ENCODE results near the gene LRRC74B. TPM values are rescaled to one million over a fixed set of nuclear protein-coding genes. Genes with fewer than 3 reads are reported as not detected.
"Not testable (repeated sequence)": the region's sequence is repeated elsewhere in the genome, so short reads cannot be mapped to it uniquely, and the experiment has no call there.

The LRRC74B gene
- total RNA-seq, 2 experiments from 2014 or later = not detected

- POLR2A ChIA-PET = interaction anchor here (0.6 to 1.7 kb wide), 5 partner anchors 12 to 1213 kb away, joined by 3 to 9 read pairs (median 5); partner anchors contain the start of genes LZTR1 and YDJC
- no peaks in the 10 kb centered on the region for H3K27me3 Mint-ChIP-seq
- CTCF ChIA-PET = interaction anchor here (0.9 to 3.1 kb wide), 4 partner anchors 14 to 36 kb away, joined by 3 to 10 read pairs (median 4); partner anchors contain the start of gene LZTR1
- no peaks in the 10 kb centered on the region for H3K9me3 Mint-ChIP-seq (ENCODE audit: low read depth)
- H3K36me3 Mint-ChIP-seq (ENCODE audit: low read depth) = peaks cover 16% of the 10 kb centered on the region
- DNase-seq = peak; percentile 99
- peak; percentile 92 for ATAC-seq
- peak within 1 kb of the TSS; percentile 96 for H3K27ac Mint-ChIP-seq
- peaks cover 19% of the 10 kb centered on the region for H3K4me1 Mint-ChIP-seq
- intact Hi-C loops (cut with DNase I, micrococcal nuclease) = loop anchor here (1.0 to 5.0 kb wide), 10 partner anchors 13 to 979 kb away; partner anchors contain the start of genes CRKL (in 2 of the 2), PI4KA (in 2 of the 2), LRRC74B (in 1 of the 2) and LZTR1 (in 1 of the 2)
- H3K4me3 Mint-ChIP-seq = peak within 1 kb of the TSS; percentile 92
These were observed 44.0 kb upstream of the LRRC74B start, which contains the start of gene THAP7 for GRCh38 chr22:21001601-21002325. Gene THAP7, minus strand, starts transcription at chr22:21002118. Its CDS starts 207 bp downstream, at chr22:21001911.

GRCh38 chr22:21003782-21004181, 42.0 kb upstream of the LRRC74B start:
- Mint-ChIP-seq H3K36me3 (ENCODE audit: low read depth) (peaks cover 14% of the 10 kb centered on the region), H3K27me3 (no peaks in the 10 kb centered on the region), H3K4me3 (peak overlapping the region; percentile 92), H3K9me3 (ENCODE audit: low read depth) (no peaks in the 10 kb centered on the region), H3K27ac (peak overlapping the region; percentile 47), H3K4me1 (peaks cover 16% of the 10 kb centered on the region)
- POLR2A ChIA-PET = no interaction called here
- CTCF ChIA-PET = interaction anchor here (1.5 kb wide), 1 partner anchor 17 kb away, joined by 8 read pairs; no protein-coding TSS in a partner anchor
- no peak for ATAC-seq
- DNase-seq = no peak
- intact Hi-C loops (cut with DNase I, micrococcal nuclease) = loop anchor here (2.0 to 5.0 kb wide), 4 partner anchors 86 to 981 kb away; partner anchors contain the start of genes CRKL (in 1 of the 2), MED15 (in 1 of the 2), PI4KA (in 1 of the 2) and SNAP29 (in 1 of the 2)

GRCh38 chr22:21009208-21009607, 36.5 kb upstream of the LRRC74B start:
- H3K4me1 Mint-ChIP-seq; H3K27ac Mint-ChIP-seq; DNase-seq; H3K36me3 Mint-ChIP-seq (ENCODE audit: low read depth); H3K27me3 Mint-ChIP-seq; ATAC-seq; H3K9me3 Mint-ChIP-seq (ENCODE audit: low read depth); intact Hi-C loops (cut with DNase I, micrococcal nuclease); H3K4me3 Mint-ChIP-seq; POLR2A ChIA-PET: not testable (repeated sequence)
- CTCF ChIA-PET = interaction anchor here (1.1 kb wide), 1 partner anchor 27 kb away, joined by 5 read pairs; no protein-coding TSS in a partner anchor

- ATAC-seq = no peak
- intact Hi-C loops (cut with DNase I, micrococcal nuclease) = no loop called here
- Mint-ChIP-seq H3K9me3 (ENCODE audit: low read depth) (no peaks in the 10 kb centered on the region), H3K36me3 (ENCODE audit: low read depth) (no peaks in the 10 kb centered on the region), H3K4me3 (no peak overlapping the region), H3K4me1 (peaks cover 11% of the 10 kb centered on the region), H3K27ac (no peak overlapping the region), H3K27me3 (no peaks in the 10 kb centered on the region)
- peak; percentile 49 for DNase-seq
- ChIA-PET POLR2A (interaction anchor here (0.5 kb wide), 1 partner anchor 637 kb away, joined by 3 read pairs; no protein-coding TSS in a partner anchor), CTCF (interaction anchor here (1.1 kb wide), 1 partner anchor 27 kb away, joined by 5 read pairs; no protein-coding TSS in a partner anchor)
These were observed 35.9 kb upstream of the LRRC74B start for GRCh38 chr22:21009638-21010425.

- POLR2A ChIA-PET = no interaction called here
- no peaks in the 10 kb centered on the region for H3K36me3 Mint-ChIP-seq (ENCODE audit: low read depth)
- CTCF ChIA-PET = interaction anchor here (1.1 kb wide), 1 partner anchor 28 kb away, joined by 5 read pairs; no protein-coding TSS in a partner anchor
- no peak overlapping the region for H3K27ac Mint-ChIP-seq
- H3K4me1 Mint-ChIP-seq = peaks cover 18% of the 10 kb centered on the region
- DNase-seq (no peak), ATAC-seq (no peak)
- intact Hi-C loops (cut with DNase I, micrococcal nuclease) = no loop called here
- H3K9me3 Mint-ChIP-seq (ENCODE audit: low read depth) = no peaks in the 10 kb centered on the region
- no peaks in the 10 kb centered on the region for H3K27me3 Mint-ChIP-seq
- no peak overlapping the region for H3K4me3 Mint-ChIP-seq
These were observed 35.2 kb upstream of the LRRC74B start for GRCh38 chr22:21010426-21011113.

GRCh38 chr22:21012446-21013407, 33.0 kb upstream of the LRRC74B start:
- ChIA-PET CTCF (interaction anchor here (1.2 kb wide), 1 partner anchor 31 kb away, joined by 3 read pairs; the partner anchor contains the start of gene LZTR1), POLR2A (interaction anchor here (1.7 kb wide), 1 partner anchor 10 kb away, joined by 5 read pairs; the partner anchor contains the start of gene THAP7)
- intact Hi-C loops (cut with DNase I, micrococcal nuclease) = no loop called here
- peak overlapping the region; percentile 54 for H3K4me3 Mint-ChIP-seq
- no peaks in the 10 kb centered on the region for H3K36me3 Mint-ChIP-seq (ENCODE audit: low read depth)
- H3K27ac Mint-ChIP-seq = no peak overlapping the region
- DNase-seq (no peak), ATAC-seq (no peak)
- H3K9me3 Mint-ChIP-seq (ENCODE audit: low read depth) = no peaks in the 10 kb centered on the region
- peaks cover 20% of the 10 kb centered on the region for H3K4me1 Mint-ChIP-seq
- H3K27me3 Mint-ChIP-seq = no peaks in the 10 kb centered on the region

- CTCF ChIA-PET = interaction anchor here (1.2 kb wide), 1 partner anchor 32 kb away, joined by 3 read pairs; the partner anchor contains the start of gene LZTR1
These were observed 32.0 kb upstream of the LRRC74B start for GRCh38 chr22:21013657-21014201.

GRCh38 chr22:21014202-21014725, 31.5 kb upstream of the LRRC74B start:
- intact Hi-C loops (cut with DNase I, micrococcal nuclease) = loop anchor here in 1 of 2 experiments (1.0 kb wide), 3 partner anchors 12 to 156 kb away; partner anchors contain the start of genes LZTR1, PI4KA and THAP7

More at GRCh38 chr22:21013657-21014201, 32.0 kb upstream of the LRRC74B start:
- no peak for ATAC-seq
- Mint-ChIP-seq H3K4me3 (peak overlapping the region; percentile 78), H3K36me3 (ENCODE audit: low read depth) (no peaks in the 10 kb centered on the region), H3K9me3 (ENCODE audit: low read depth) (no peaks in the 10 kb centered on the region), H3K27me3 (no peaks in the 10 kb centered on the region), H3K27ac (peak overlapping the region; percentile 67), H3K4me1 (peaks cover 20% of the 10 kb centered on the region)
- DNase-seq = no peak
- POLR2A ChIA-PET = interaction anchor here (1.7 kb wide), 1 partner anchor 11 kb away, joined by 5 read pairs; the partner anchor contains the start of gene THAP7
- intact Hi-C loops (cut with DNase I, micrococcal nuclease) = loop anchor here in 1 of 2 experiments (1.0 kb wide), 3 partner anchors 11 to 155 kb away; partner anchors contain the start of genes LZTR1, PI4KA and THAP7

More at GRCh38 chr22:21014202-21014725, 31.5 kb upstream of the LRRC74B start:
- Mint-ChIP-seq H3K9me3 (ENCODE audit: low read depth) (no peaks in the 10 kb centered on the region), H3K27me3 (no peaks in the 10 kb centered on the region), H3K27ac (peak overlapping the region; percentile 67), H3K4me1 (peaks cover 20% of the 10 kb centered on the region), H3K4me3 (peak overlapping the region; percentile 78), H3K36me3 (ENCODE audit: low read depth) (no peaks in the 10 kb centered on the region)
- peak; percentile 91 for DNase-seq
- CTCF ChIA-PET = interaction anchor here (0.6 to 1.3 kb wide), 4 partner anchors 27 to 168 kb away, joined by 3 to 4 read pairs (median 4); partner anchors contain the start of gene LZTR1
- peak; percentile 97 for ATAC-seq
- POLR2A ChIA-PET = interaction anchor here (1.7 kb wide), 1 partner anchor 12 kb away, joined by 5 read pairs; the partner anchor contains the start of gene THAP7
